Glomerular visceral epithelial cell (primary cell): ENCODE results near the gene KRT17.
"Not testable (repeated sequence)": the region's sequence is repeated elsewhere in the genome, so short reads cannot be mapped to it uniquely, and the experiment has no call there.

Source experiments
- DNase-seq: peaks from one replicate; pipeline ENCODE4 v3.0.0-alpha.2; 2016; ENCODE audit errors: extremely low spot score

The KRT17 gene

GRCh38 chr17:41653892-41654677 lies 29.7 kb upstream of the KRT17 start:
- DNase-seq, result no peak

- DNase-seq, result no peak
These were observed 29.0 kb upstream of the KRT17 start for GRCh38 chr17:41653421-41653820.

- DNase-seq, result no peak
These were observed 28.1 kb upstream of the KRT17 start for GRCh38 chr17:41652461-41652970.

GRCh38 chr17:41651625-41652460 lies 27.5 kb upstream of the KRT17 start:
- DNase-seq, result no peak

GRCh38 chr17:41650794-41651624 lies 26.6 kb upstream of the KRT17 start:
- no peak for DNase-seq

- DNase-seq, result no peak
These were observed 25.6 kb upstream of the KRT17 start for GRCh38 chr17:41649923-41650519.

GRCh38 chr17:41648411-41649195 lies 24.2 kb upstream of the KRT17 start:
- DNase-seq, result peak; percentile 84

- peak; percentile 80 for DNase-seq
These were observed 23.6 kb upstream of the KRT17 start for GRCh38 chr17:41647940-41648410.

- DNase-seq, result no peak
These were observed 22.9 kb upstream of the KRT17 start for GRCh38 chr17:41647038-41647813.

GRCh38 chr17:41642252-41643156 lies 18.1 kb upstream of the KRT17 start:
- no peak for DNase-seq

- DNase-seq, result not testable (repeated sequence)
These were observed 16.2 kb upstream of the KRT17 start for GRCh38 chr17:41640596-41640995.

- no peak for DNase-seq
These were observed 15.4 kb upstream of the KRT17 start for GRCh38 chr17:41639492-41640473.

GRCh38 chr17:41638941-41639340 lies 14.6 kb upstream of the KRT17 start:
- no peak for DNase-seq

GRCh38 chr17:41638194-41638593 lies 13.8 kb upstream of the KRT17 start:
- no peak for DNase-seq

- no peak for DNase-seq
These were observed 12.3 kb upstream of the KRT17 start for GRCh38 chr17:41636652-41637051.

- DNase-seq, result no peak
These were observed 11.0 kb upstream of the KRT17 start for GRCh38 chr17:41635121-41636097.
